ENCODE results near the gene RASAL2. TPM values are rescaled to one million over a fixed set of nuclear protein-coding genes. Genes with fewer than 3 reads are reported as not detected.
A peak's percentile ranks its signal among the peaks of the same experiment; 100 is the strongest.
"Not testable (repeated sequence)": the region's sequence is repeated elsewhere in the genome, so short reads cannot be mapped to it uniquely, and the experiment has no call there.

The RASAL2 gene
- polyA plus RNA-seq, 2 of the 4 experiments (the other 2 are of a cell fraction), result 7.1 to 17.6 TPM

DNA sequence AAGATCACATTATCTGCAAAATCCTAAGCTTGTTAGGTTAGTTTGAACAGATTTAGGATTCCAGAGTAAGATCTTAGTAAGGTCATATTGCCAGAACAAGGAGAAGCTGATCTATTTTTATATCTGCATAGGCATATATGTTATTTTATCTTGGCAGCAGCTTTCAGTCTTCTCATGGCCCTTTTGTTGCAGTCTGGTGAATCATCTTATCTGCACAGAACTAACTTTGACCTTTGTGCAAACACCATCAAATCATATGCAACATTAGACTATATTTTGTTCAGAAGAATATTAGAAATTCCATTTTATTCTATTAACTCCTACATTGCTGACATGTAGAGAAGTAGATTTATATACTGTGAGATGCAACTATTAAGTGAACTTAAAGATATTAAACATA is 295.5 kb downstream of the RASAL2 start:
- CTCF ChIA-PET, result interaction anchor here (0.6 to 1.7 kb wide), 4 partner anchors 39 to 113 kb away, joined by 3 to 4 read pairs (median 3); no protein-coding TSS in a partner anchor
- TF ChIP-seq CHD4 (IDR thresholded peaks at IDR 0.05; ENCODE audit: borderline replicate concordance) (no peak), CEBPB (IDR thresholded peaks at IDR 0.05) (no peak), NR3C1 (IDR thresholded peaks at IDR 0.05) (no peak), HOXB13 (CRISPR knock-in tag; IDR thresholded peaks at IDR 0.05; ENCODE audit: low read depth) (no peak), RNF2 (IDR thresholded peaks at IDR 0.05; ENCODE audit: borderline replicate concordance, low read depth) (no peak), GATA3 (IDR thresholded peaks at IDR 0.05; ENCODE audit: borderline replicate concordance) (no peak), JUNB (IDR thresholded peaks at IDR 0.05) (no peak), HDAC2 (IDR thresholded peaks at IDR 0.05) (no peak), EHF (CRISPR knock-in tag; IDR thresholded peaks at IDR 0.05) (no peak), CBX2 (IDR thresholded peaks at IDR 0.05; ENCODE audit: borderline replicate concordance, low read depth) (no peak), POLR2A (IDR thresholded peaks at IDR 0.05; ENCODE audit: low read length) (no peak), MYC (IDR thresholded peaks at IDR 0.05; ENCODE audit: borderline replicate concordance, low read length) (no peak), RARB (CRISPR knock-in tag; IDR thresholded peaks at IDR 0.05) (no peak)
- TF ChIP-seq, protein P1, sequence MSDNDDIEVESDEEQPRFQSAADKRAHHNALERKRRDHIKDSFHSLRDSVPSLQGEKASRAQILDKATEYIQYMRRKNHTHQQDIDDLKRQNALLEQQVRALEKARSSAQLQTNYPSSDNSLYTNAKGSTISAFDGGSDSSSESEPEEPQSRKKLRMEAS (IDR thresholded peaks at IDR 0.05), result no peak
- TF ChIP-seq, protein P2, sequence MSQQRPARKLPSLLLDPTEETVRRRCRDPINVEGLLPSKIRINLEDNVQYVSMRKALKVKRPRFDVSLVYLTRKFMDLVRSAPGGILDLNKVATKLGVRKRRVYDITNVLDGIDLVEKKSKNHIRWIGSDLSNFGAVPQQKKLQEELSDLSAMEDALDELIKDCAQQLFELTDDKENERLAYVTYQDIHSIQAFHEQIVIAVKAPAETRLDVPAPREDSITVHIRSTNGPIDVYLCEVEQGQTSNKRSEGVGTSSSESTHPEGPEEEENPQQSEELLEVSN (IDR thresholded peaks at IDR 0.05; ENCODE audit: borderline replicate concordance, low read depth), result no peak
- TF ChIP-seq, protein P3, sequence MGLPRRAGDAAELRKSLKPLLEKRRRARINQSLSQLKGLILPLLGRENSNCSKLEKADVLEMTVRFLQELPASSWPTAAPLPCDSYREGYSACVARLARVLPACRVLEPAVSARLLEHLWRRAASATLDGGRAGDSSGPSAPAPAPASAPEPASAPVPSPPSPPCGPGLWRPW (IDR thresholded peaks at IDR 0.05), result no peak
- TF ChIP-seq, protein P4, sequence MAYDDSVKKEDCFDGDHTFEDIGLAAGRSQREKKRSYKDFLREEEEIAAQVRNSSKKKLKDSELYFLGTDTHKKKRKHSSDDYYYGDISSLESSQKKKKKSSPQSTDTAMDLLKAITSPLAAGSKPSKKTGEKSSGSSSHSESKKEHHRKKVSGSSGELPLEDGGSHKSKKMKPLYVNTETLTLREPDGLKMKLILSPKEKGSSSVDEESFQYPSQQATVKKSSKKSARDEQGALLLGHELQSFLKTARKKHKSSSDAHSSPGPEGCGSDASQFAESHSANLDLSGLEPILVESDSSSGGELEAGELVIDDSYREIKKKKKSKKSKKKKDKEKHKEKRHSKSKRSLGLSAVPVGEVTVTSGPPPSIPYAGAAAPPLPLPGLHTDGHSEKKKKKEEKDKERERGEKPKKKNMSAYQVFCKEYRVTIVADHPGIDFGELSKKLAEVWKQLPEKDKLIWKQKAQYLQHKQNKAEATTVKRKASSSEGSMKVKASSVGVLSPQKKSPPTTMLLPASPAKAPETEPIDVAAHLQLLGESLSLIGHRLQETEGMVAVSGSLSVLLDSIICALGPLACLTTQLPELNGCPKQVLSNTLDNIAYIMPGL (CRISPR knock-in tag; IDR thresholded peaks at IDR 0.05; ENCODE audit: borderline replicate concordance), result no peak

DNA sequence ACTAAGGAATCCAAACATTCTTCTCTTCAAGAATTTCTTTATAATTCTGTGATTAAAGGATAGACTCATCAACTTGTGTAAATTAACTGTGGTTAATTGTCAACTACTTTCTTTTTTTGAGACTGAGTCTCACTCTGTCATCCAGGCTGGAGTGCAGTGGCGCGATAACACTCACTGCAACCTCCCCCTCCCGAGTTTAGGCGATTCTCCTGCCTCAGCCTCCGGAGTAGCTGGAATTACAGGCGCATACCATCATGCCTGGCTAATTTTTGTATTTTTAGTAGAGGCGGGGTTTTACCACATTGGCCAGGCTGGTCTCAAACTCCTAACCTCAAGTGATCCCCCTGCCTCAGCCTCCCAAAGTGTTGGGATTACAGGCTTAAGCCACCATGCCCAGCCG is 296.4 kb downstream of the RASAL2 start:
- FAIRE-seq; H3K9me3 ChIP-seq; H3K27ac ChIP-seq; H3K4me2 ChIP-seq; POLR2A ChIA-PET; H3K4me3 ChIP-seq; ATAC-seq; DNase-seq (ENCODE audit: low read depth in 1 of 2, low spot score in 1 of 2): not testable (repeated sequence)
- CTCF ChIA-PET, result interaction anchor here (0.8 to 1.7 kb wide), 2 partner anchors 16 to 112 kb away, joined by 3 to 4 read pairs; no protein-coding TSS in a partner anchor
- WGBS (ENCODE audit: missing lambda C conversion rate), result 91% methylated on average over 8 of the region's 8 CpGs
- H3K4me1 ChIP-seq, result peaks cover 20% of the 10 kb centered on the region

More for the DNA sequence above, 295.5 kb downstream of the RASAL2 start:
- Histone ChIP-seq H3K4me2 (peak overlapping the region; percentile 48), H3K27ac (no peak overlapping the region), H3K4me3 (no peak overlapping the region), H3K9me3 (no peaks in the 10 kb centered on the region), H3K4me1 (peaks cover 20% of the 10 kb centered on the region)
- ATAC-seq, result peak in 1 of 2 experiments; percentile 56; a peak in 2 of 6 replicates
- no peak for DNase-seq (ENCODE audit: low read depth in 1 of 2, low spot score in 1 of 2)
- no peak for FAIRE-seq
- POLR2A ChIA-PET, result no interaction called here

DNA sequence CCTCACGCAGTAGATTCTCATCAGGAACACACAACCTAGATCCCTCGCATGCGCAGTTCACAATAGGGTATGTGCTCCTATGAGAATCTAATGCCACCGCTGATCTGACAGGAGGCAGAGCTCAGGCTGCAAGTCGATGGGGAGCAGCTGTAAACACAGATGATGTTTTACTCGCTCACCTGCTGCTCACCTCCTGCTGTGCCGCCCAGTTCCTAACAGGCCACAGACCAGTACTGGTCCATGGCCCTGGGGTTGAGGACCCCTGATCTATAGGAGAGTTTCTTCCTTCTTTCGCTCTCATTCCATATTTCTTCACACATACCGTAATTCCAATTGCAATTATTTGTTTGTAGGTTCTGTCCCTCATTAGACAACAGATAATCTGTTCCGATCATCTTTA is 299.5 kb downstream of the RASAL2 start:
- H3K9me3 ChIP-seq, result no peaks in the 10 kb centered on the region
- no peak overlapping the region for H3K4me3 ChIP-seq
- ATAC-seq (no peak), FAIRE-seq (no peak), DNase-seq (ENCODE audit: low read depth in 1 of 2, low spot score in 1 of 2) (no peak)
- TF ChIP-seq CEBPB (IDR thresholded peaks at IDR 0.05) (no peak), NFE2L2 (conservative IDR thresholded peaks at IDR 0.05; ENCODE audit: low read length) (no peak), ZC3H11A (IDR thresholded peaks at IDR 0.05) (no peak), RCOR1 (IDR thresholded peaks at IDR 0.05; ENCODE audit: low read depth, low read length) (no peak), CHD2 (IDR thresholded peaks at IDR 0.05; ENCODE audit: low read length, partially characterized antibody) (no peak), SREBF2 (IDR thresholded peaks at IDR 0.05) (no peak), ZFP36 (IDR thresholded peaks at IDR 0.05; ENCODE audit: borderline replicate concordance, partially characterized antibody) (no peak)
- TF ChIP-seq, protein P5, sequence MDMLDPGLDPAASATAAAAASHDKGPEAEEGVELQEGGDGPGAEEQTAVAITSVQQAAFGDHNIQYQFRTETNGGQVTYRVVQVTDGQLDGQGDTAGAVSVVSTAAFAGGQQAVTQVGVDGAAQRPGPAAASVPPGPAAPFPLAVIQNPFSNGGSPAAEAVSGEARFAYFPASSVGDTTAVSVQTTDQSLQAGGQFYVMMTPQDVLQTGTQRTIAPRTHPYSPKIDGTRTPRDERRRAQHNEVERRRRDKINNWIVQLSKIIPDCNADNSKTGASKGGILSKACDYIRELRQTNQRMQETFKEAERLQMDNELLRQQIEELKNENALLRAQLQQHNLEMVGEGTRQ (IDR thresholded peaks at IDR 0.05), result no peak
- TF ChIP-seq, protein P6, sequence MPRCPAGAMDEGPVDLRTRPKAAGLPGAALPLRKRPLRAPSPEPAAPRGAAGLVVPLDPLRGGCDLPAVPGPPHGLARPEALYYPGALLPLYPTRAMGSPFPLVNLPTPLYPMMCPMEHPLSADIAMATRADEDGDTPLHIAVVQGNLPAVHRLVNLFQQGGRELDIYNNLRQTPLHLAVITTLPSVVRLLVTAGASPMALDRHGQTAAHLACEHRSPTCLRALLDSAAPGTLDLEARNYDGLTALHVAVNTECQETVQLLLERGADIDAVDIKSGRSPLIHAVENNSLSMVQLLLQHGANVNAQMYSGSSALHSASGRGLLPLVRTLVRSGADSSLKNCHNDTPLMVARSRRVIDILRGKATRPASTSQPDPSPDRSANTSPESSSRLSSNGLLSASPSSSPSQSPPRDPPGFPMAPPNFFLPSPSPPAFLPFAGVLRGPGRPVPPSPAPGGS (IDR thresholded peaks at IDR 0.05), result no peak
- H3K4me2 ChIP-seq, result no peak overlapping the region
- H3K27ac ChIP-seq, result no peak overlapping the region
- ChIA-PET POLR2A (no interaction called here), CTCF (no interaction called here)
- peaks cover 20% of the 10 kb centered on the region for H3K4me1 ChIP-seq
- 96% methylated on average over 10 of the region's 10 CpGs for WGBS (ENCODE audit: missing lambda C conversion rate)

Data from A549 (cell line).